Stimulated activated CD4-positive, alpha-beta T cell treated with anti-CD3 and anti-CD28 coated beads, Interleukin-15, amount 100 ng/mL, for 48 hours (primary cell): ENCODE data around the gene C4orf54.

ENCODE experiments used
- DNase-seq, 2 donors: peaks; one replicate each; pipeline ENCODE4 v3.0.0-alpha.2; 2020; ENCODE audit warnings: low read depth in 2 of 2

The C4orf54 gene

DNA sequence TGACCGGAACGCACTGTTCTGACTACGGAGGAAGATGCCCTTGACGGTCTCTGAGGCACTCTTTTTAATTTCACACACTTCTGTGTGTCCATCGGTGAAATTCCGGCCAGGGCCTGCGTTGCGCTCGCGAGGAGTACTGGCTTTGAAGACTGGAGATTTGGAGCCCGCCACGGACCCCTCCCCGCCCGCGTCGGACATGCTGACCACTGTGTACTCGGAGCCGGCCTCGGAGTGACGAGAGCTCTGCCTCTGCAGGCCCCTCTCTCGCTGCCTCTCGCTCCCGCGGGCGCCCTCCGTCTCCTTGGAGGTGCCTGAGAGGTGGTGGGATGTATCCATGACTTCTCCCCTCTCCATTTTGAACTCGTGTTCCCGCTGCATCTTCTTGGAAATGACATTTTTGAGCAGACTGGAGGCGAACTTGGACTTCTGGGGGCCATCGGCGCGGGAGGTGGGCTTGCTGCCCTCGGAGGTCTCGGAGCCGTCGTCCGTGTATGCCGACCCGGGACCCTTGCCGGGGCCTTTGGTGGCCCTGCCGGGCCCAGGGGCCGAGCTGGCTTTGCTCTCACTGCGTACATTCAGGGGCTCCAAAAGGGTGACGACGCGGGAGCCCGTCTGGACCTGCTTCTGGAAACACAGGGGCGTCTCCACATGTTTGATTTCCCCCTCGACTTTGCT is 5.7 kb downstream of the C4orf54 start:
- no peak for DNase-seq

GRCh38 chr4:99651016-99651769 is 6.4 kb downstream of the C4orf54 start:
- no peak for DNase-seq

- no peak for DNase-seq
These were observed 7.8 kb downstream of the C4orf54 start for GRCh38 chr4:99649778-99650177.

DNA sequence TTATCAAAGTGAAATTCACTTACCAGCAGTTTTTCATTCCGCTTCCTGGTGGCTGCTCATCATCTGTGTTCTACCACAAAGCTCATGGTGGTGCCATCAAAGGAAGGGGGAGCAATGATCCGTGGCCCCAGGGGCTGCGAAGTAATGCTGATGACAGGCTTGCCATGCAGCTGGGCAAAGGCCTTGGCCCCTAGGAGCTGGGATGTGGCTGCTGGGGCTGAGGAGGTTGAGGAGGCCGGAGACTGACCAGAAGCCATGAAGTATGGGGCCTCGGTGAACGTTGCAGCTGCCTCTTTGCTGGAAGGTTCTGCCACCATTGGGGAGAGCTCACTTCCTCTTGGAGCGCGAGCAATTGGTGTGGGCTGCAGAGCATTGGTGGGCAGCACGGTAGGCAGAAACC is 8.4 kb downstream of the C4orf54 start:
- DNase-seq, result no peak

DNA sequence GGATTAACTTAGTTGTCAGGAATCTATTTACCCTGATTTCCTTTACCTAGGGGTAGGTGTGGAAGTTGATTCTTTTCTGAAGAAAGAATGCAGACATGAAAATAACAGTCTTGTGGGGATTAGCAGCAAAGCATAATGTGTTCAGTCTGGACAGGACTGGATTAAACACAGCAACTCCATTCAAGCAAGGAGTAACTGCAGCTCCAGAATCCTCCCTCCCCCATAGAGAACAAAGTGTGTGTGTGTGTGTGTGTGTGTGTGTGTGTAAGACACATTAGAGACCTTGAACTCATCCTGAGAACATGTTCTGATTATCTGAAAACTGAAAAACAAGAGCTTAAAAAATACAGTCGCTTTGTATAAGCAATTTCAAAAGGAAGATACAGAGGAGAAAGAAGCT is 9.3 kb downstream of the C4orf54 start:
- no peak for DNase-seq

DNA sequence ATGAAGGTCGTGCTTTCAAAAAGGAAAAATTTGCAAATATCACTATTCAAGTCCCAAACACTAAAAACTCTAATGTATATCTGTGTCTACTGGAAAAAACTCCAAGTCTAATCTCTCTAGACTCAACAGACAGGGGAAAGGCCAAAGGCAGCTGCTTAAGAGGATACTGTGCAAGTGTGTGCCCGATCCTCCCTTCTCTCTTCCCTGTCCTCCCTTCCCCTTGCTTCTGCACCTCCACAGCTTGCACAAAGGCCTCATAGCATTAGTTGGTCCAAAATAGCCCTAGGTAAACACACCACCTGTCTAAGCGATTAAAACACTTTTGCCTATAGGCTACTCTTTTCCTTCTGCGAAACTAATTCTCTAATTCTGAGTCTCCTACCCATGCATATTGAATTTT is 10.6 kb downstream of the C4orf54 start:
- no peak for DNase-seq

GRCh38 chr4:99645638-99646037 is 12.0 kb downstream of the C4orf54 start:
- no peak for DNase-seq

- DNase-seq, result no peak
These were observed 12.6 kb downstream of the C4orf54 start for GRCh38 chr4:99645036-99645435.

DNA sequence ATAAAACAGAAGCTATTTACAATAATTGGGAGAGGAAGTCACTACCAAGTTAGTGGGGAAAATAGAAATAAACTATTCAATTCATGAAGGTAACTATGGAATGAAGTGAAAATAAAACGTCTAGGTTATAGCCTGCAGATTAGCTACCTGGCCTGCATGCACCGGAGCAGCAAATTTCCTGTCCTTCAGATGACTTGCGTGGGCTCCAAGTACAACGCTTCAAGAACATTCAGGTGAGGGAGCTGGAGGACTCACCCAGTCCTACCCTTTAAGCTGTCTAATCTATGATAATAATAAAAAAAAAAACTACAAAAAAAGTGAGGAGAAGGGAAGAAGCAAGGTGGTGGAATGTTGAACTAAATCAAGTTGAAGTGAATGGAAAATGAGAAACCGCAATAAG is 13.2 kb downstream of the C4orf54 start:
- DNase-seq, result no peak

- DNase-seq, result no peak
These were observed 14.7 kb downstream of the C4orf54 start for GRCh38 chr4:99642725-99643489.

DNA sequence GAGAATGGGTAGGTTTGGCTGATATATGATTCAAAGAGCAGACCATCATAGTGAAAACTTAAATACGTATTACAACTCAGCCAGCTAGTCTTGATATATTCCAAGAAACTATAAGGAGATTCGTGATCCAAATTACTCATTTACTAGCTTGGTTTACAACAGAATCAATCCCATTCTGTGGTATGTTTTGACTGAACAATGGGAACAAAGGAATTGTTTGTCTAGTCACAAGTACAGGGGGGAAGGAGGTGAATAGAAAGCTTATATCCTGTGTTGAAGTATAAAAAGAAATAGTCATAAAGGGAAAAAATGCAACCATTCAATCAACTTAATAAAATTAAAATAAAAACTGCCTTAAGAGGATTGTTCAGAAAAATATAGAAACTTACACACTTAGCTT is 17.0 kb downstream of the C4orf54 start:
- DNase-seq, result no peak

GRCh38 chr4:99637174-99637573 is 20.5 kb downstream of the C4orf54 start:
- no peak for DNase-seq

GRCh38 chr4:99636422-99636821 is 21.2 kb downstream of the C4orf54 start:
- no peak for DNase-seq

- no peak for DNase-seq
These were observed 22.0 kb downstream of the C4orf54 start for GRCh38 chr4:99635601-99636000.

DNA sequence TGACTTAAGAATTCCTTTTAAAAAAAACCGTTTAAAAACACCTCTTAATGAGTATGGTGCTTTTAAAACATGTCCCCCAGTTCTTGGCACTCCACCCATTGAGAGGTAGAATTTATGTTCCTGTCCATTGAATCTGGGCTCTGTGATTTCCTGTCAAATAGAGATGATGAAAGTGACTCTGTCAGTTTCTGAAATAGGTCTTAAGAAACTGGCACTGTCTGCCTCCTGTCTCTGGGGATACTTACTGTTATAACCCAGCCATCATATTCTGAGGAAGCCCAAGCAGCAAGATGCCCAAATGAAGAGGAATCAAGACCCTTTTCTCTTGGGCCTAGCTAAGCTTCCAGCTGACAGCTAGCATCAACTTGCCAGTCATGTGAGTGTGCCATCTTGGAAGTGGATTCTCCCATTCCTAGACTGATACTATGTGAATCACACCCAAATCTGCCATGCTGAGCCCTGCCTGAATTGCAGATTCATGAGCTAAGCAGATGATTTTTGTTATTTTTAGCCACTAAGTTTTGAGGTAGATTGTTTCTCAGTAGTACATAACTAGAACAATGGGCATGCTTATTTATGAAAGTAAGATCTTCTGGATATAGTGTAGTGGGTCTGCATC is 22.8 kb downstream of the C4orf54 start:
- DNase-seq, result no peak

DNA sequence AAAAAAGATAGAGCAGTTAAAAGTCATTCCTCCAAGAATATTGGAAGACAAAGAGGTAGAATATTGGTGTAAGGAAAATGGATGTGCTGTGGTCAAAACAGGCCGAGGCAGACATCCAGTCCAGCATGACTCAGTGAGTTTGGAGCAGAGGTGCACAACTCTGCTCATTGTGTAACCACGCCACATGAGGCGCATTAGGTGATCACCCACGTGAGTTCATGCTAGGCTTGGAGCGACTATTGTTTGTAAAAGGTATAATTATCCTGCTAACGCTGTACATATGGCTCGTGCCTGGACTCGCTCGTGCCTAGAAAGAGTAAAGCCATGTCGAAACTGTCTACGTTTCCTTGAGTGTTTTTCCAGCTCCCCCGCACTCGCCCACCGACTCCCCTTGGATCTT is 23.9 kb downstream of the C4orf54 start:
- no peak for DNase-seq

- no peak for DNase-seq
These were observed 26.7 kb downstream of the C4orf54 start for GRCh38 chr4:99630857-99631360.

DNA sequence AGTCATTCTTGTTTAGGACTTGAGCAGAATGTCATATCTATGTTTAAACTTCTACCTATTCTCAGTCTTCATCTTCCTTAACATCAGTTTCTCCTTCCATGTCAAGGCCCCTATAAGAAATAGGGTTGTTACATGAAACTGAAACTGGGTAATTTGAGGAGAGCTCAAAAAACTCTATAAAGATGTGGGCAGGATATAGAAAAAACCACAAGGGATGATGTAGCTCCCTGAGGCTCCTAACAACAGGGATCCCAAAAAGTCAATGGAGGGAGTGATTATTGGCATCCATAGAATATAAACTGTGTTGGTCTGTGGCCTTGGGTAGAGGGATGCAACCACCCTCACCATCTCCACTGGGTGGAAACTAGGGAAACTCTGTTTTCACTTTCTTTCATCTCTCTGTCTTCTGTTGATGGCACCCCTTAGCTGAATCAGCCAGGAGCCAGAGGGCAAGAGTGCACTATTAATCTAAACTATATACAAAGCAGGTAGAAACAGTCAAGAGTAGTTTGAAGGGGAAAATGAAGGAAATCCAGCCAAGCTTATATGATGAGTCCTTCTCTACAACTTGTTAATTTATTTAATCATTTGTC is 27.6 kb downstream of the C4orf54 start:
- no peak for DNase-seq

- DNase-seq, result no peak
These were observed 29.6 kb downstream of the C4orf54 start for GRCh38 chr4:99628040-99628439.

- no peak for DNase-seq
These were observed 32.3 kb downstream of the C4orf54 start for GRCh38 chr4:99625369-99625768.

GRCh38 chr4:99624141-99624719 is 33.4 kb downstream of the C4orf54 start:
- peak in 1 of 2 donors; percentile 2 for DNase-seq
